ENCODE results near the gene CIAO1. TPM values are rescaled to one million over a fixed set of nuclear protein-coding genes. Genes with fewer than 3 reads are reported as not detected.

CIAO1 gene
- total RNA-seq, 1 donor from 2014 or later: 69.7 TPM

- peaks cover 29% of the 10 kb centered on the region for H3K4me1 Mint-ChIP-seq (ENCODE audit: unreplicated experiment)
- H3K27ac Mint-ChIP-seq: no peak overlapping the region
- TF ChIP-seq CTCF (conservative IDR thresholded peaks at IDR 0.05): no peak
These were observed 19.0 kb upstream of the CIAO1 start for GRCh38 chr2:96247009-96247408.

DNA sequence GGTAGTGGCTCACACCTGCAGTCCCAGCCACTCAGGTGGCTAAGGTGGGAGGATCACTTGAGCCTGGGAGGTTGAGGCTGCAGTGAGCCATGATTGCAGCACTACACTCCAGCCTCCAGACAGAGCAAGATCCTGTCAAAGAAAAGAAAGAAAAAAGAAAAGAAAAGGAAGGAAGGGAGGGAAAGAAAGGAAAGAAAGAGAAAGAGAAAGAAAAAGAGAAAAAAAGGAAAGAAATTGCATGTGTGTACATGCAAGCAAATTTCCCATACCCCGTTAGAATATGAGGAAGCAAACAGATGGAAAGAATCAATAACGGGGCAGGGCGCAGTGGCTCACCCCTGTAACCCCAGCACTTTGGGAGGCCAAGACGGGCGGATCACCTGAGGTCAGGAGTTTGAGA is 18.1 kb upstream of the CIAO1 start:
- Mint-ChIP-seq H3K4me3 (no peak overlapping the region), H3K27ac (no peak overlapping the region), H3K9me3 (no peaks in the 10 kb centered on the region), H3K27me3 (no peaks in the 10 kb centered on the region), H3K4me1 (ENCODE audit: unreplicated experiment) (peaks cover 32% of the 10 kb centered on the region), H3K36me3 (peaks cover 4% of the 10 kb centered on the region)
- DNase-seq (ENCODE audit: extremely low spot score, unreplicated experiment): no peak
- TF ChIP-seq CTCF (conservative IDR thresholded peaks at IDR 0.05): no peak

More at GRCh38 chr2:96247009-96247408, 19.0 kb upstream of the CIAO1 start:
- DNase-seq (ENCODE audit: extremely low spot score, unreplicated experiment): no peak
- H3K36me3 Mint-ChIP-seq: peaks cover 1% of the 10 kb centered on the region
- no peaks in the 10 kb centered on the region for H3K9me3 Mint-ChIP-seq
- H3K27me3 Mint-ChIP-seq: no peaks in the 10 kb centered on the region
- H3K4me3 Mint-ChIP-seq: no peak overlapping the region

DNA sequence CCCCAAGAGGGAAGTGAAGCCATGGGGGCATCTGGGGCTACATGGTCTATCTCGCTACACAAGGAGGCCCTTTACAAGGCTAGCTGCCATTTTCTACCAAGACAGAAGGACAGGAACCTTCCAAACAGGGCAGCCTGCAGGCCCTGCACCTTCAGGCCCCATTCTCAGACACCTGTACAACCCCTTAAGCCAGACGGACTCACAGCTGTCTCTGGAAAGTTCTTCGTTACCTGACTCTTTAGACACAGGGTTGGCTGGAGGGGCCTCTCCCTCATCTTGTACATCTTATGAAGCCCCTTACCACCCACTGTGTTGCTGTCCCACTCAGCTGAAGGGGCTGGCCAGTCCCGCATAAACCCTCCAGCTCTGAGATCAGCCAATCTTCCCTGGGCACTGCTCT is 17.4 kb upstream of the CIAO1 start:
- H3K4me1 Mint-ChIP-seq (ENCODE audit: unreplicated experiment): peaks cover 32% of the 10 kb centered on the region
- no peak for TF ChIP-seq CTCF (conservative IDR thresholded peaks at IDR 0.05)
- H3K4me3 Mint-ChIP-seq: no peak overlapping the region
- no peak for DNase-seq (ENCODE audit: extremely low spot score, unreplicated experiment)
- H3K27me3 Mint-ChIP-seq: no peaks in the 10 kb centered on the region
- H3K9me3 Mint-ChIP-seq: no peaks in the 10 kb centered on the region
- H3K36me3 Mint-ChIP-seq: peaks cover 8% of the 10 kb centered on the region
- H3K27ac Mint-ChIP-seq: no peak overlapping the region

GRCh38 chr2:96249654-96250053 is 16.4 kb upstream of the CIAO1 start:
- H3K4me3 Mint-ChIP-seq: peak overlapping the region; percentile 19
- no peaks in the 10 kb centered on the region for H3K27me3 Mint-ChIP-seq
- no peak for DNase-seq (ENCODE audit: extremely low spot score, unreplicated experiment)
- H3K36me3 Mint-ChIP-seq: peaks cover 12% of the 10 kb centered on the region
- H3K9me3 Mint-ChIP-seq: no peaks in the 10 kb centered on the region
- H3K4me1 Mint-ChIP-seq (ENCODE audit: unreplicated experiment): peaks cover 32% of the 10 kb centered on the region
- H3K27ac Mint-ChIP-seq: no peak overlapping the region
- no peak for TF ChIP-seq CTCF (conservative IDR thresholded peaks at IDR 0.05)

GRCh38 chr2:96250188-96250587 is 15.8 kb upstream of the CIAO1 start:
- DNase-seq (ENCODE audit: extremely low spot score, unreplicated experiment): no peak
- no peak for TF ChIP-seq CTCF (conservative IDR thresholded peaks at IDR 0.05)
- H3K4me3 Mint-ChIP-seq: no peak overlapping the region
- peaks cover 13% of the 10 kb centered on the region for H3K36me3 Mint-ChIP-seq
- H3K9me3 Mint-ChIP-seq: no peaks in the 10 kb centered on the region
- peak overlapping the region; percentile 38 for H3K27ac Mint-ChIP-seq
- no peaks in the 10 kb centered on the region for H3K27me3 Mint-ChIP-seq
- peaks cover 32% of the 10 kb centered on the region for H3K4me1 Mint-ChIP-seq (ENCODE audit: unreplicated experiment)

- Mint-ChIP-seq H3K4me3 (no peak overlapping the region), H3K27ac (peak overlapping the region; percentile 54), H3K27me3 (no peaks in the 10 kb centered on the region), H3K9me3 (no peaks in the 10 kb centered on the region), H3K36me3 (peaks cover 17% of the 10 kb centered on the region), H3K4me1 (ENCODE audit: unreplicated experiment) (peaks cover 31% of the 10 kb centered on the region)
- no peak for TF ChIP-seq CTCF (conservative IDR thresholded peaks at IDR 0.05)
- no peak for DNase-seq (ENCODE audit: extremely low spot score, unreplicated experiment)
These were observed 14.2 kb upstream of the CIAO1 start for GRCh38 chr2:96251721-96252292.
